Thyroid gland (tissue), 4 donors: ENCODE measurements around the gene WWC1.

Experiments
- CTCF ChIP-seq, 6 experiments: fragments of 200-600 bp in 3 of 6; fragments of 450-650 bp in 3 of 6; sonication (generic) in 3 of 6; IDR thresholded peaks; one replicate each; pipeline ENCODE4 v1.5.1; 2016 to 2019; ENCODE audit warnings: antibody characterized with exemption in 6 of 6, mild to moderate bottlenecking in 2 of 6, inconsistent platforms in 1 of 6, moderate library complexity in 1 of 6
- POLR2A ChIP-seq, 2 donors: fragments of 450-650 bp; IDR thresholded peaks; one replicate each; pipeline ENCODE4 v1.6.1; 2017; ENCODE audit warnings: antibody characterized with exemption in 2 of 2, mild to moderate bottlenecking in 2 of 2, moderate library complexity in 1 of 2

- TF ChIP-seq CTCF (IDR thresholded peaks at IDR 0.05): no peak
- TF ChIP-seq POLR2A (IDR thresholded peaks at IDR 0.05): no peak
Observed at GRCh38 chr5:168312606-168313295, 21.3 kb downstream of the WWC1 start.
